GM21717 (cell line): ENCODE results near the gene NDP.

Experiments used
- ATAC-seq: cut with Tn5 transposase; IDR thresholded peaks from one replicate; pipeline ENCODE4 v1.9.1; 2021; ENCODE audit warnings: mild to moderate bottlenecking, moderate library complexity; ENCODE audit not compliant: unreplicated experiment

Gene NDP, protein sequence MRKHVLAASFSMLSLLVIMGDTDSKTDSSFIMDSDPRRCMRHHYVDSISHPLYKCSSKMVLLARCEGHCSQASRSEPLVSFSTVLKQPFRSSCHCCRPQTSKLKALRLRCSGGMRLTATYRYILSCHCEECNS

DNA sequence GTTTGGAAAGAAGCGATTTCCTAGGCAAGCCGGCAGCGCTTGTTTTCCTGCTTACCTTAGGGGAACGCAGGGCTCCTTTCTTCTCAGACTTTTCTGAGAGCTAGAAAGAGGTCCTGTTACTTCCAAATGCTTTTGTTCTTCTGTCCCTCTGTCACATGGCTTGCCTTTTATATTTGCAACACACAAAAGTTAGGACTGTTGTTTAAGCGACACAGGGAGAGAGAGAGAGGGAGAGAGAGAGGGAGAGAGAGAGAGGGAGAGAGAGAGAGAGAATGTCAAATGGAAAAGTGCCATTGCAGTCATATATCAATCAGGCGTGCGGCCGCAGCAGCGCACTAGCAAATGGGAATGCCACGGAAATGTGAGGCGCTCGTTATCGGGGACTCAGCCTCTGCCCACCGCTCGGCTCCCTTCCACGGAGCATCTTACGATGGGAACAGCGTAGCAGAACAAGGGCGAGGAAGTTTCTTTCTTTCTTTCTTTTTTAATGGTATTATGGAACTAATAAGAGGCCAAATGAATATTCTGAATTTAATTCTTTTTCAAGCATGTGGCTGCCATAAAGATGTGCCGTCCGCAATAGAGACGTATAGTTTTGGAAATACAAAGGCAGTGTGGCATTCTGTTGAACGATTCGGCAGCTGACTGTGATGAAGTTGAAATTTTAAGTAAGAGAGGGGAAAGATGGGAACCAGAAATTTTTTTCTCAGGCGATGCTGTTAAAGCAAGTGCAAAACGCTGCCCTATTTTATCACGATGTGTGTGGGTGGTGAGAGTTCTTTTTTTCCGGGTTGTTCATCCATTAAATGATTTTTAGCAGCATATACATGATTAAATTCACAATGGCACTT is at the start of gene NDP:
Gene NDP, minus strand, starts transcription at position 142 of the 851 bp plus-strand sequence. CDS start 14,745 bp downstream, outside the sequence.
- no peak for ATAC-seq

DNA sequence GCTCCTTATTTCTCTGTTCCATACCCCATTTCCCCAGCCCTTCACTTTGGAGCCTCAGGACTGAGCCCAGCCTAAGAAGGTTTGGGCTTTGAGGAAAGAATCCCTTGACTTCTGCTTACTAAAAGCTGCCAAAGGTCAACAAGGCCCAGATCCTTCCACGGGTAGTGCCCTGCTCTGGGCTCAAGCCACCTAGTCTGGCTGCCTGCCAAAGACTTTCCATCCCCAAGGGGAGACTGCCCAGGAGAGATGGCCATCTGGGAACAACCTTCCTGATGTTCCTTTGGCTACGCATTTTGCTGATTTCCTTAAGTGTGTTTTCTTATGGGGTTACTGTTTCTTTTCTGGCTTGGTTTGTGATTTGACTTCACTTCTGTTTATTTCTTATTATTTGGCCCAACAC is 49.8 kb upstream of the NDP start:
- no peak for ATAC-seq

DNA sequence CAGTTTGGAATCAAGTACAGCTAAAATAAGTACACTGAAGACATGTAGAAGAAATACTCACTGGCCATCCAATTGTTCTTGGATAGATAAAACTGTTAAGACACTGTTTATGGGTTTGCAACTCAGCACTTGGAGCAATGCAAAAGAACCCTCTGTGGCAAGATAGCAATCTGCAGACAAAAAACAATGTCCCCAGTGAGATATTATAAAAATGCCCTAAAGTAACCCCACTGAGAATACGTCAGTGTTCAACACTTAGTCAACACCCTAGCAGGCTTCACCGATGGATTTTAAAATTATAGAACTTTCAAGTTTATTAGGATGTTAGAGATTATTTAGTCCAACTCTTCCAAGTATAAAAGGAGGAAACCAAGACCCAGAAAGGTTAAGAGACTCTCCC is 47.5 kb upstream of the NDP start:
- ATAC-seq = no peak

DNA sequence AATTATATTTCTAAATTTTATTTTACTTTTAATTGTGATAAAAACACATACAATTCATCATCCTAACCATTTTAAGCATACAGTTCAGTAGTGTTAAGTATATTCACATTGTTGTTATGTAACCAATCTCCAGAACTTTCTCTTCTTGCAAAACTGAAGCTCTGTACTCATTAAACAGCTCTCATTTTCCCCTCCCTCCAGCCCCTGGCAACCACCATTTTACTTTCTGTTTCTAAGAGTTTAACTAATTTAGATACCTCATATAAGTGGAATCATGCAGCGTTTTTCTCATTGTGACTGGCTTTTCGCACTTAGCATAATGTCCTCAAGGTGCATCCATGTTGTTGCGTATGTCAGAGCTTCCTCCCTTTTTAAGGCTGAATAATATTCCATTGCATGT is 46.7 kb upstream of the NDP start:
- ATAC-seq = no peak

DNA sequence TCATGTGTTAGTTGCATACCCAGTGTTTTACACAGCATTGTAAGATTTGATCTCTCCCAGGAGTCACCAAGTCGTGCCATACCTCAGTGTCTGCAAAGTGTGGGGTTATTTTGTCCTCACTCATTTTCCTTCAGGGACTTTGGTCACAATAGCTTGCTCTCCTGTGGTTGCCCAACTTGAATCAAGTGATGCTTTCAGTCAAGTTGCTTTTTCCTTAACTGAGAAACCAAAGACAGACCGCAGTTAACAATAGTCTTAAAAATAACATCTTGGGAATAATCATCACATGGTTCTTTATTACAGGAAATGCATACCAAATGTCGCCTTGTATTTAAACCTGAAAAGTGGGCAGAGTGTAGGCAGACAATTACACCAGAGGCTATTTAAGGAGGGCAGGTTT is 44.5 kb upstream of the NDP start:
- ATAC-seq = no peak

DNA sequence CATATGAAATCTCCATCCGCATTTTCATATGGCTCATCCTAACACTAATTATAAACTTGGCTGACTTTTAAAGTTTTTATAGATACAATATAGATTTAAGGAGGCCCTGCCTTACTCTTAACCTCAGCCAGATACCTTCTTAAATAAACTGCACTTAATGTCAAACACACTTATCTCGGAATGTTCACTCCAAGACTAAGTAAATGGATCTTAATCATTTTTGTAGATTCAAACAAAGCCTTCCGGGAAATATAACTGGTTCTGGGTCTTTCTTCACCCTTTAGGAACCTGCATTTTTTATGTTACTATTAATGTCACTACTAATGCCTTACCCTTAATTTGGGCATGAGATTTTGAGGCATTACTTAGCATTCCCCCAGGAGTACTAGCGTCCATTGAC is 43.7 kb upstream of the NDP start:
- ATAC-seq = no peak

DNA sequence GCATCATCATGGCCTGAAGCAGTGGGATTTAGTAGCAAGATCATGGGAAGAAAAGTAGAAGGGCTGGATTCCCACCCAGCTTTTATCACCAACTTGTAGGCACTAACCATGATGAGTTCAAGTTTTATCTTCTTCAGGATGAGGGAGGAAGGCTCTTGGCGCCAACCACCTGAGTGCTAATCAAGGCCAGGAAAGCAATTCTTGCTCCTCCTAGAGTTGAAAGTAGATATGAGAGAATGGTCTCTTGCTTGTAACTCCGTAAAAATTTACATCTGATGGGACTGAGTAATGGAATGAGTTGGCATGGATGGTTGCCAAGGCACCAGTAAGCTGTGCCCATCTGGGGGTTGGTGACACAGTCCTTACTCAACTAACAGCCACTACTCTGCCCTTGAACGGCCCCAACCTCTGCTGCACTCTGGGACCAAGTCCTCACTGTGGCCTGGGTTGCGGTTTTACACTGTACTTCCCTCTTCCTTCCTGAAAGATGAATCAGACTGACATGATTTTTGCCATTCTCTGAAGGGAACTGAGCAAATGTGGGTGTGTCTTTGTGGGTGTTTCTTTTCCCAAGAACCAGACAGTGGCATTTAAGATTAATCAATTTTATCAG is 39.4 kb upstream of the NDP start:
- ATAC-seq = no peak

DNA sequence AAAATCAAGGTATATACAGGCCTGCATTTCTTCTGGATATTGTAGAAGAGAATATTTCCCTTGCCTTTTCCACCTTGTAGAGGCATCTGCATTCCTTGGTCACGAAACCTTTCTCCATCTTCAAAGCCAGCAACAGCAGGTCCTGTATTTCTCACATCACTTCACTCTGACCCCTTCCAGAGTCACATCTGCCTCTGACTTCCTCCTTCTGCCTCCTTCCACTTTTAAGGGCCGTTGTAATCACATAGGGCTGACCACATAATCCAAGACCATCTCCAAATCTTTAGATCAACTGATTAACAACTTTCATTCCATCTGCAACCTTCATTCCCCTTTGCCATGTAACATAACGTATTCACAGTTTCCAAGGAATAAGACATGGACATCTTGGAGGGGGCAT is 38.3 kb upstream of the NDP start:
- ATAC-seq = no peak

DNA sequence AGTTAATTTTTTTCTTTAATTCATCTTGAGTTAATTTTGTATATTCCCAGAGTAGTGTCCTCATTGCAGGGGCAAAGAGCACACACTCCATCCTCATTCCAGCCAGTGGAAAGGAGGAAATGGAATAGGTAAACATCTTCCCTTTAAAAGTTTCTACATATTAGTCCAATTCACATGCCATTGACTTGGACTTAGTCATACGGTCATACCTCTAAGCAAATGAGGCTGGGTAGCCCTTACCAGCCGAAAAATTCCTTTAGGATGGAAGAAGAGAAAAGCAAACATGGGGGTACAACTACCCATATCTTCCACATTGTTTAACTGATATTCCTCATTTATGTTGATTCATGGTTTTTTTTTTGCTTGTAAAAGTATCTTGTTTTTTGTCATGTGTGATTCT is 37.4 kb upstream of the NDP start:
- ATAC-seq = no peak

DNA sequence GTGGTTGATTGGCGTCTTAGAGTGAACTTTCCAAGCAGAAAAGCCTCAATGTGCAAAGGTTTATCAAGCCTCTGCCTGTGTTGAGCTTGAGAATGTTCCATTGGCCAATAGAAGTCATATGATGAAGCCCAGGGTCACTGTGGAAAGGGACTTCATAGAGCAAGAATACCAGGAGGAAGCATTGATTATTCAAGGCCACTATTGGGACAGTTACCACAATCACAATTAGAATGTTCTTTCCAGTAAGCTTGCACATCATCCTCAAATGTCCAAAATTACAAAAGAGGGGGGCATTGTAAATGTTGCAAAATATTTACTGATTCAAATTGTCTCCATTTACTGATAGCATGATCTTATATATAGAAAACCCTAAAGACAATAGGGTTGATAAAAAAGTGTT is 32.9 kb upstream of the NDP start:
- no peak for ATAC-seq

DNA sequence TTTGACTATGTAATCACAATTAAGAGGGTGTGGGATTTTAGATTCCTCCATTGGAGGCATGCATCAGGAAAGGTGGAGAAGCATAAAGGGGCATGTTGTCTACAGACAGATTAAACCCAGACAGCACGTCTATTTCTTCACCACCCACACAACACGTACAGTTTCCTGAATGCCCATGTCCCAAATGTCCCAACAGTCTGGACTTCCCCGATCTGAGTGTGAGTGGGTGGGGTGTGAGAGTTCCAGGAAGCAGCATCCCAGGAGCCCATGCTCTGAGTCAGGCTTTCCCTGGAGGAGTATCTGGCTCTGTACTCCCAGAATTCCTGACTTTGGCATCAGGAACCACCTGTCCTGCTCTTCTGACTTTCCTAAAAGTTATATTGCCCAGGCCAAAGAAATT is 30.8 kb upstream of the NDP start:
- ATAC-seq = no peak

DNA sequence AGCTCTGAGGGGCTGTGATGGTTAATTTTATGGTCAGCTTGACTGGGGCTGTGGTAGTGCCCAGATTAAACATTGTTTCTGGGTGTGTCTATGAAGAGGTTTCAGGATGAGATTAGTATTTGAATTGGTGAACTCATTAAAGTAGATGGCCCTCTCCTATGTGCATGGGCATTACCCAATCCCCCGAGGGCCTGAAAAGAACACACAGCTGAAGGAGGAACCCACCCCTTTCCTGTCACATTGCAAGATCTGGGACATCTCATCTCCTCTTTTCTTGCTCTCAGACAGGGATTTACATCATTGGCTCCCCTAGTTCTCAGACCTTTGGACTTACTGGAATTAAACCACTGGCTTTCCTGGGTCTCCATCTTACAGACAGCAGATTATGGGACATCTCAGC is 29.4 kb upstream of the NDP start:
- ATAC-seq = no peak

DNA sequence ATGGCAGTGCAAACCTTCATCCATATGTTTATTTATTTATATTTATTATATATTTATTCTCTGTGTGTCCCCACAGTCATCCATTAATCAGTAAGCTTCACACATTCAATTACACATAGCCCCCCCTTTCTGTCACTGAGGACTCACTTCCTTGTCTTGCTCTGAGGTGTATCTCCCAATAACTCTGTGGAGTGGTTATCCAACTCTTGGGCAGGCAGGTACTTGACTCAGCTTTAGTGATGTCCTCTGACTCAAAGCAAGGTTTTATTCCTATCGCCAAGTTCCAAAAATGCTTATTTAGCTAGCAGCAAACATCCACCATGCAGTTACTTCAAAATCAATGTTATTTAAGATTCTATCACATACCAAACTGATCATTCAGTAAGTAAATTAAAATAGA is 25.2 kb upstream of the NDP start:
- ATAC-seq = no peak

DNA sequence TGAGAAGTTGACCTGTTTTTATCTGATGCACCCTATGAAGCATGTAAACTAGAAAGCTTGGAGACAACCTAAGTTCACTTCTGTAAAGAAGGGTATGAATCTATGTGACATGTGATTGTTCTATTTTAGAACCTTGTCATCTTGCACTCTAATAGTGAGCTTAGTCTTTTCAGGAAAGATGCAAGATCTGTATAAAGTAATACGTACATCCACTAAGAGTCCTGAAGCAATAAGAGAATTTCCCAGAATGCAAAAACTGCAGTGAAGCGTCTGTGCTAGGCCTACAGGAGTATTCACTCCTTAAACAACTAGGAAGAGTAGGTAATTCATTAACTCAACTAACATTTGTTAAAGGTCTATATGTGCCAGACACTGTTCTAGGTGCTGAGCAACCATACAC is 23.3 kb upstream of the NDP start:
- no peak for ATAC-seq

DNA sequence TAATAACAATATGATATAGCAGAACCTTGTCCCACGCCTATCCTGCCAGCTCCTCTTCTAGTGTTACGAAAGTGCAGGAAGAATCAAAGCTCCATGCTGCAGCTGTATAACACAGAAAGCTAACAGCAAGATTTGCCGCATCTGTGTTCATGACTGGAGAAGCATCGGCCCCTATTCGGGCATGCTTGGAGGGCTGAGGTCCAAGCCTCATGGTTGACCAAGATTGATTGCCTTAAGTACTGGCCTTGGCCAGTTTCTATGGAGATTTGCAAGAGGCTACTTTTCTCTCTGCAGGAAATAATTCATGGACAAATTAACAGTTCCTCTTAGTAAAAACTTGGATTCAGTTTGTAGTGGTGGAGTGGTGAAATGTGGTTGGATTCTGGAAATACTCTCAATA is 12.9 kb upstream of the NDP start:
- no peak for ATAC-seq

DNA sequence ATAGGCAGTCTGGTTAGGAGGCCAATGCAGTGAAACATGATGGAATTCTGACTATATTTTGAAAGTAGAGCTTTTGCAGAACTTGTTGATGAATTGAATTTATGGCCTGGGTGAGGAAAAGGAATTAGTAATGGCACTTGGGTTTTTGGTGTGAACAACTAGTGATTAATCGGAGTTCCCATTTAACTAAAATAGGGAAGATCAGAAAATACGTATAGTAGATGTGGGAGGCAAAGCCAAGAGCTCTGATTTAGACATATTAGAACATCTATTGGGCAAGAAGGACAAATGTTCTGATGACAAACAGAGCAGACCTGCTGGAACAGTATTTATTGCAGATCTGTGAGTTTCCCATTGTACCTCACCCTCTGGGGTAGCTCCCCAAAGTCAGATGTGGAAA is 12.3 kb upstream of the NDP start:
- ATAC-seq = no peak

DNA sequence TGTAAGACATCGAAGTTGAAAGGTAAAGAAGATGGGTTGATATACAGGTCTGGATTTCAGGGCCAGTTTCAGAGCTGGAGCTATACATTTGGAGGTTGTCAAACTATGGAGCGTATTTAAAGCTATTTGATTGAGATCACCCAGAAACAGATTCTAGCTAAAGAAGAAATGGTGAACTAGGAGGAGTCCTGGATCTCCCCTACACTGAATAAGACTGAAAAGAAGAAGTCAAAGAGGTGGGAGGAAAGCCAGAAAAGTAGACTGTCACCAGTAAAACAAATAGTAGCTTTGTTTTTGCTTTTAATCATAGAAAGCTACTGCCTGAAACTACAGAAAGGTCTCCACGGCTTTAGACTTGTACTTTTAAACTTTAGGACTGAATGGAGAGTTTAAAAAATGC is 5.0 kb upstream of the NDP start:
- no peak for ATAC-seq

DNA sequence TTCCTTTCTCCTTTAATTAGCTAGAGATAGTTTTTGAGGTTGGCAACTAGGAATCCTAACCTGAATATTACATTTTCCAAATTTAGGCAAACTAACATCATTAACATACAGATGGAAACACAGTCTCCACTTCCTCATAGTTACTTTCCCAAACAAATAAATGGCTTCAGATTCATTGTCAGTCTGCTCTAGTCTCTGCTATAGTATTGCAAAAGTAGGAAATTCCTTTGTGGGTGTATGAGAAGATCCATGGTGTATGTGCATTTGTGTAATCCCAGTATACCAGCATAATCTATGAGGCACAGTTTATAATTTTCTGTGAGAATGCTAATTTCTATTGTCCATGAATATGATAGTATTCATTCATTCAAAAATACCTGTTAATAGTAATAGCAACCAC is 3.0 kb upstream of the NDP start:
- ATAC-seq = no peak

DNA sequence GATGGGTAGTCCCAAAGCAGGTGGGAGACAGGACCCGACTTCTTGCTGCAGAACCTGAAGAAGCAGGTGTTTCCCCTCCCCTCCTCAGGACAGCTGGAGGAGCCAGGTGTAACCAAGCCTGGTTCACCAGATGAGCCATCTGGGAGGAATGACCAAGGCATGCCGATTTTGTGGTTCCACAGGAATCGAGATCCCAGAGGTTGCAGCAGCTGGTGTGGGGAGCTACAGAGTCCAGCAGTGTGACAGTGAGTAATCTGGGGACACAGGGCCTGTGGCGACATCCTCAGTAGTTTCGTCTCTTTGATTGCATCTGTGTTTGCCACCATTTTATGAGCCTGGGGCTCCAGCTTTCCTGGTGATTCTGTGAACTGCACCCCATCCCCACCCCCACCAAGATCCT is 2.6 kb upstream of the NDP start:
- no peak for ATAC-seq

DNA sequence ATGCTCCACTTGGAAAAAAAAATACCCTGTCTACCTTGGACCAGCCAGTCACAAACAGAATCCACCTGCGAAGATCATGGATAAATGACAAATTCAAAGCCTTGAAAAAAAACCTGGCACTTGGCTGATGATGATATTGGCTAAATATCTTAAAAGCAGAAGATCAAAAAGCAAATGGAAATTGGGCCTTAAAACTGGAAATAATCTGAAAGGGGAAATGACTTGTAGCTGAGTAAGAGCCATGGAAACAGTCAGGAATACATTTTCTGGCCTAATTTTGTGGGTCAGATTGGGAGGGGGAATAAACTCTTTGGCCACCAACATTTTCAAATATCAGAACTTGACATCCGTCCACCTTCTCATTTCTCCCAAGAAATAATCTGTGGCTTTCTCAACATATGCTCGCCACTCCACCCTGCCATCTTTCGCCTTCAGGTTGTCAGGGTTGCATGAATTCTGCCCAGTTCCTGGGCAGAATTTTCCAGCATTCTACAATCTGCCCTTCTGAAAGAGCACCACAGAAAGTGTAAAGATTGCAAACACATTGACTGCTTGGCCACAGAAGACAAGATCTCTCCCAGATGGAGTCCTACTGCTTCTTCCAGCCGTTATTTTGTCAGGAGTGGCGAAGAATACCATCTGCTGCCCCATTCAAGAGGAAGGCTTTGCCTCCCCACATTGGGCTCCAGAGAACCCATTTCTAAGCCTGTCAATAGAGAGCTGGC is 1.7 kb upstream of the NDP start:
- no peak for ATAC-seq

DNA sequence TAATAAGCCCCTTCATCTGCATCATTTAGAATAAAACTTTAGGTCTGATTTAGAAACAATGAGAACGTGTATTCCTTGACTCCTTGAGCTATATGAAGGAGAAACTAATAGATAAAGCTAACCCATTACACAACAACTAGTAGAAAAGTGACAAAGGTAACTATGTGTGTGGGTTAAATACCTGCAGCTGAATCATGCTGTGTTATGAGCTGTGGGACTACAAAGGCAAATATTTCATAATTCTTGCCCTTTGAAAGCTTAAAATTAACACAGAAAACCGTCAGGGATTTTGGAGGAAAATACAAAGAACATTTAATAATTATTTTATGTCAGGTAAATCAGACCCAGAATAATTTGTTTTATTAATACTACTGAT is 898 bp upstream of the NDP start:
- ATAC-seq = no peak
